HepG2 (cell line): ENCODE results near the gene SFI1. TPM values are rescaled to one million over a fixed set of nuclear protein-coding genes. Genes with fewer than 3 reads are reported as not detected.
A peak's percentile ranks its signal among the peaks of the same experiment; 100 is the strongest.

ENCODE experiments used
- EEA1 ChIP-seq: sonication (generic); formaldehyde crosslinking; IDR thresholded peaks from 2 replicates; pipeline ENCODE4 v1.5.1; 2020; ENCODE audit warnings: mild to moderate bottlenecking, missing genetic modification reagents, borderline replicate concordance
- EP300 ChIP-seq, 3 experiments: sonication (generic) in 1 of 3; formaldehyde crosslinking in 1 of 3; IDR thresholded peaks; 2 replicates each; pipeline versions ENCODE4 v1.5.1 to v1.6.1; 2011 to 2020; ENCODE audit warnings: low read depth in 2 of 3, low read length in 2 of 3, borderline replicate concordance in 1 of 3, improper control_type of control experiment in 1 of 3, mild to moderate bottlenecking in 1 of 3, missing genetic modification reagents in 1 of 3, moderate library complexity in 1 of 3
- HNRNPH1 ChIP-seq: fragments of 200-400 bp; formaldehyde crosslinking; optimal IDR thresholded peaks from 2 replicates; pipeline ENCODE3; 2017; ENCODE audit warnings: mild to moderate bottlenecking, low read depth, low read length
- HNRNPUL1 ChIP-seq: fragments of 200-400 bp; formaldehyde crosslinking; IDR thresholded peaks from 2 replicates; pipeline ENCODE4 v1.6.1; 2017; ENCODE audit warnings: low read depth, mild to moderate bottlenecking, low read length, moderate library complexity
- SRSF4 ChIP-seq: fragments of 200-400 bp; formaldehyde crosslinking; IDR thresholded peaks from one replicate; pipeline ENCODE4 v1.6.1; 2018; ENCODE audit warnings: mild to moderate bottlenecking, low read depth, low read length, moderate library complexity; ENCODE audit not compliant: poor library complexity, severe bottlenecking
- TARDBP ChIP-seq: sonication (generic); formaldehyde crosslinking; IDR thresholded peaks from 2 replicates; pipeline ENCODE4 v1.8.0; 2022; ENCODE audit warnings: mild to moderate bottlenecking, missing genetic modification reagents
- THAP9 ChIP-seq: sonication (generic); formaldehyde crosslinking; IDR thresholded peaks from 2 replicates; pipeline ENCODE4; 2020; ENCODE audit warnings: missing genetic modification reagents, mild to moderate bottlenecking, borderline replicate concordance
- TP53 ChIP-seq: sonication (generic); formaldehyde crosslinking; conservative IDR thresholded peaks from 2 replicates; pipeline ENCODE4 v1.4.0; 2020; ENCODE audit warnings: missing genetic modification reagents
- YEATS2 ChIP-seq: sonication (generic); formaldehyde crosslinking; IDR thresholded peaks from 2 replicates; pipeline ENCODE4 v1.4.0; 2020; ENCODE audit warnings: missing genetic modification reagents, borderline replicate concordance
- ZFP62 ChIP-seq: sonication (generic); formaldehyde crosslinking; IDR thresholded peaks from 2 replicates; pipeline ENCODE4 v1.4.0; 2020; ENCODE audit warnings: missing genetic modification reagents
- ZFYVE20 ChIP-seq: sonication (generic); formaldehyde crosslinking; IDR thresholded peaks from 2 replicates; pipeline ENCODE4 v1.8.0; 2023; ENCODE audit warnings: low read depth, mild to moderate bottlenecking, moderate library complexity, missing genetic modification reagents, borderline replicate concordance
- ZNF775 ChIP-seq: sonication (generic); formaldehyde crosslinking; IDR thresholded peaks from 2 replicates; pipeline ENCODE4 v1.4.0; 2020; ENCODE audit warnings: missing genetic modification reagents, mild to moderate bottlenecking, moderate library complexity, borderline replicate concordance
- polyA plus RNA-seq, 8 experiments: library from polyadenylated mRNA; depleted of rRNA in 3 of 8; stranded (reverse) in 7 of 8; unstranded in 1 of 8; fragments of >200 nt; fragmentation: Illumina TruSeq in 4 of 8; extraction: Trizol in 4 of 8; gene quantifications; 2 replicates each; pipeline versions ENCODE4 v1.2.1 to v1.2.3, GENCODE V29; 2011 to 2016; ENCODE audit warnings: low read depth in 4 of 8, missing spikeins in 1 of 8, mixed read lengths in 1 of 8; ENCODE audit not compliant: insufficient read depth in 1 of 8
- total RNA-seq, 5 experiments: library from RNA; depleted of rRNA; stranded (reverse); fragments of >200 nt; fragmentation: Illumina TruSeq; extraction: Trizol; gene quantifications; 2 replicates each; pipeline ENCODE4 v1.2.3, GENCODE V29; 2016; ENCODE audit warnings: low read depth in 1 of 5
- TF ChIP-seq, protein P1 (sequence below): sonication (generic); formaldehyde crosslinking; IDR thresholded peaks from 2 replicates; pipeline ENCODE4 v1.4.0; 2020; ENCODE audit warnings: missing genetic modification reagents
- TF ChIP-seq, protein P2 (sequence below): sonication (generic); formaldehyde crosslinking; IDR thresholded peaks from 2 replicates; pipeline ENCODE4 v1.5.1; 2020; ENCODE audit warnings: missing genetic modification reagents, mild to moderate bottlenecking, borderline replicate concordance
- TF ChIP-seq, protein P3 (sequence below): sonication (generic); formaldehyde crosslinking; IDR thresholded peaks from 2 replicates; pipeline ENCODE4 v1.4.0; 2020; ENCODE audit warnings: mild to moderate bottlenecking, missing genetic modification reagents

SFI1 gene
- total and polyA plus RNA-seq, 2 of the 13 experiments (the other 11 are each of a cell fraction or from before 2014, with no cell fraction given): 20.5 to 40.1 TPM

- TF ChIP-seq, protein P1, sequence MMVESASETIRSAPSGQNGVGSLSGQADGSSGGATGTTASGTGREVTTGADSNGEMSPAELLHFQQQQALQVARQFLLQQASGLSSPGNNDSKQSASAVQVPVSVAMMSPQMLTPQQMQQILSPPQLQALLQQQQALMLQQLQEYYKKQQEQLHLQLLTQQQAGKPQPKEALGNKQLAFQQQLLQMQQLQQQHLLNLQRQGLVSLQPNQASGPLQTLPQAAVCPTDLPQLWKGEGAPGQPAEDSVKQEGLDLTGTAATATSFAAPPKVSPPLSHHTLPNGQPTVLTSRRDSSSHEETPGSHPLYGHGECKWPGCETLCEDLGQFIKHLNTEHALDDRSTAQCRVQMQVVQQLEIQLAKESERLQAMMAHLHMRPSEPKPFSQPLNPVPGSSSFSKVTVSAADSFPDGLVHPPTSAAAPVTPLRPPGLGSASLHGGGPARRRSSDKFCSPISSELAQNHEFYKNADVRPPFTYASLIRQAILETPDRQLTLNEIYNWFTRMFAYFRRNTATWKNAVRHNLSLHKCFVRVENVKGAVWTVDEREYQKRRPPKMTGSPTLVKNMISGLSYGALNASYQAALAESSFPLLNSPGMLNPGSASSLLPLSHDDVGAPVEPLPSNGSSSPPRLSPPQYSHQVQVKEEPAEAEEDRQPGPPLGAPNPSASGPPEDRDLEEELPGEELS (CRISPR knock-in tag): no peak
- no peak for TF ChIP-seq TP53 (CRISPR knock-in tag)
- TF ChIP-seq ZFP62 (CRISPR knock-in tag): no peak
- TF ChIP-seq EP300 (IDR thresholded peaks at IDR 0.05; ENCODE audit: low read depth in 2 of 2, low read length in 2 of 2): peak in 1 of 2 experiments; percentile 22; a peak in 1 of 4 replicates
- no peak for TF ChIP-seq EP300 (CRISPR knock-in tag; IDR thresholded peaks at IDR 0.05; ENCODE audit: borderline replicate concordance)
- TF ChIP-seq, protein P2, sequence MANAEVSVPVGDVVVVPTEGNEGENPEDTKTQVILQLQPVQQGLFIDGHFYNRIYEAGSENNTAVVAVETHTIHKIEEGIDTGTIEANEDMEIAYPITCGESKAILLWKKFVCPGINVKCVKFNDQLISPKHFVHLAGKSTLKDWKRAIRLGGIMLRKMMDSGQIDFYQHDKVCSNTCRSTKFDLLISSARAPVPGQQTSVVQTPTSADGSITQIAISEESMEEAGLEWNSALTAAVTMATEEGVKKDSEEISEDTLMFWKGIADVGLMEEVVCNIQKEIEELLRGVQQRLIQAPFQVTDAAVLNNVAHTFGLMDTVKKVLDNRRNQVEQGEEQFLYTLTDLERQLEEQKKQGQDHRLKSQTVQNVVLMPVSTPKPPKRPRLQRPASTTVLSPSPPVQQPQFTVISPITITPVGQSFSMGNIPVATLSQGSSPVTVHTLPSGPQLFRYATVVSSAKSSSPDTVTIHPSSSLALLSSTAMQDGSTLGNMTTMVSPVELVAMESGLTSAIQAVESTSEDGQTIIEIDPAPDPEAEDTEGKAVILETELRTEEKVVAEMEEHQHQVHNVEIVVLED (CRISPR knock-in tag): no peak
- no peak for TF ChIP-seq EEA1
- TF ChIP-seq ZFYVE20 (CRISPR knock-in tag): no peak
- no peak for TF ChIP-seq TARDBP (CRISPR knock-in tag)
- TF ChIP-seq YEATS2 (CRISPR knock-in tag): peak; percentile 24; the same call in 1 of the 2 replicates
- TF ChIP-seq HNRNPUL1: no peak
- no peak for TF ChIP-seq ZNF775 (CRISPR knock-in tag)
- TF ChIP-seq, protein P3, sequence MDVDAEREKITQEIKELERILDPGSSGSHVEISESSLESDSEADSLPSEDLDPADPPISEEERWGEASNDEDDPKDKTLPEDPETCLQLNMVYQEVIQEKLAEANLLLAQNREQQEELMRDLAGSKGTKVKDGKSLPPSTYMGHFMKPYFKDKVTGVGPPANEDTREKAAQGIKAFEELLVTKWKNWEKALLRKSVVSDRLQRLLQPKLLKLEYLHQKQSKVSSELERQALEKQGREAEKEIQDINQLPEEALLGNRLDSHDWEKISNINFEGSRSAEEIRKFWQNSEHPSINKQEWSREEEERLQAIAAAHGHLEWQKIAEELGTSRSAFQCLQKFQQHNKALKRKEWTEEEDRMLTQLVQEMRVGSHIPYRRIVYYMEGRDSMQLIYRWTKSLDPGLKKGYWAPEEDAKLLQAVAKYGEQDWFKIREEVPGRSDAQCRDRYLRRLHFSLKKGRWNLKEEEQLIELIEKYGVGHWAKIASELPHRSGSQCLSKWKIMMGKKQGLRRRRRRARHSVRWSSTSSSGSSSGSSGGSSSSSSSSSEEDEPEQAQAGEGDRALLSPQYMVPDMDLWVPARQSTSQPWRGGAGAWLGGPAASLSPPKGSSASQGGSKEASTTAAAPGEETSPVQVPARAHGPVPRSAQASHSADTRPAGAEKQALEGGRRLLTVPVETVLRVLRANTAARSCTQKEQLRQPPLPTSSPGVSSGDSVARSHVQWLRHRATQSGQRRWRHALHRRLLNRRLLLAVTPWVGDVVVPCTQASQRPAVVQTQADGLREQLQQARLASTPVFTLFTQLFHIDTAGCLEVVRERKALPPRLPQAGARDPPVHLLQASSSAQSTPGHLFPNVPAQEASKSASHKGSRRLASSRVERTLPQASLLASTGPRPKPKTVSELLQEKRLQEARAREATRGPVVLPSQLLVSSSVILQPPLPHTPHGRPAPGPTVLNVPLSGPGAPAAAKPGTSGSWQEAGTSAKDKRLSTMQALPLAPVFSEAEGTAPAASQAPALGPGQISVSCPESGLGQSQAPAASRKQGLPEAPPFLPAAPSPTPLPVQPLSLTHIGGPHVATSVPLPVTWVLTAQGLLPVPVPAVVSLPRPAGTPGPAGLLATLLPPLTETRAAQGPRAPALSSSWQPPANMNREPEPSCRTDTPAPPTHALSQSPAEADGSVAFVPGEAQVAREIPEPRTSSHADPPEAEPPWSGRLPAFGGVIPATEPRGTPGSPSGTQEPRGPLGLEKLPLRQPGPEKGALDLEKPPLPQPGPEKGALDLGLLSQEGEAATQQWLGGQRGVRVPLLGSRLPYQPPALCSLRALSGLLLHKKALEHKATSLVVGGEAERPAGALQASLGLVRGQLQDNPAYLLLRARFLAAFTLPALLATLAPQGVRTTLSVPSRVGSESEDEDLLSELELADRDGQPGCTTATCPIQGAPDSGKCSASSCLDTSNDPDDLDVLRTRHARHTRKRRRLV: no peak
- no peak for TF ChIP-seq SRSF4
- TF ChIP-seq THAP9 (CRISPR knock-in tag): no peak
- TF ChIP-seq HNRNPH1: no peak
These were observed 87.6 kb downstream of the SFI1 start (continued) for GRCh38 chr22:31583861-31584485.
